IMR-90 (cell line): ENCODE data around the gene HECW1. TPM values are rescaled to one million over a fixed set of nuclear protein-coding genes. Genes with fewer than 3 reads are reported as not detected.

Source experiments
- ATAC-seq: fragments of 200-7000 bp; cut with Tn5 transposase; 2 replicates; pipeline ENCODE4 v1.9.1; 2020; ENCODE audit warnings: low read depth, mild to moderate bottlenecking, moderate library complexity
- BruUV-seq: library from RNA; stranded (reverse); fragments of 400-500 nt; replicated peaks from 2 replicates; lab custom pipeline; 2021; lab: Mats Ljungman, UMichigan
- CTCF ChIA-PET: fragments of 300-600 bp; formaldehyde crosslinking; extraction: SDS; loops from one replicate; lab custom pipeline; 2021; ENCODE audit warnings: antibody characterized with exemption; lab: Yijun Ruan, JAX
- POLR2A ChIA-PET: fragments of 300-600 bp; sonication (Branson Sonifier 250); formaldehyde crosslinking; loops from one replicate; lab custom pipeline; 2022; ENCODE audit warnings: antibody characterized with exemption; ENCODE audit not compliant: unreplicated experiment; lab: Charles Lee
- DNase-seq: peaks from one replicate; pipeline ENCODE4 v3.0.0; 2013
- H2AFZ ChIP-seq: replicated peaks from 2 replicates; pipeline ENCODE3; 2013; ENCODE audit warnings: low read length, mild to moderate bottlenecking; ENCODE audit not compliant: poor library complexity
- H2AK5ac ChIP-seq: 2 replicates; pipeline ENCODE4 v1.6.1; 2013; ENCODE audit warnings: low read depth, low read length, inconsistent platforms
- H2AK9ac ChIP-seq: replicated peaks from 2 replicates; pipeline ENCODE3; 2013; ENCODE audit warnings: mild to moderate bottlenecking, low read depth, low read length, moderate library complexity; ENCODE audit not compliant: poor library complexity
- H2BK120ac ChIP-seq: 2 replicates; pipeline ENCODE4 v1.6.1; 2013; ENCODE audit warnings: low read depth, low read length, inconsistent platforms
- H2BK15ac ChIP-seq: 3 replicates; pipeline ENCODE4 v1.6.1; 2013; ENCODE audit warnings: low read depth, low read length, inconsistent platforms
- H2BK20ac ChIP-seq: 2 replicates; pipeline ENCODE4 v1.6.1; 2013; ENCODE audit warnings: low read depth, mild to moderate bottlenecking, inconsistent platforms, low read length, moderate library complexity
- H2BK5ac ChIP-seq: 2 replicates; pipeline ENCODE4 v1.6.1; 2013; ENCODE audit warnings: mild to moderate bottlenecking, low read depth, low read length, inconsistent platforms; ENCODE audit not compliant: poor library complexity, severe bottlenecking
- H3K14ac ChIP-seq: replicated peaks from 2 replicates; pipeline ENCODE4 v1.6.1; 2013; ENCODE audit warnings: low read depth, low read length, inconsistent platforms
- H3K18ac ChIP-seq: 2 replicates; pipeline ENCODE4 v1.6.1; 2013; ENCODE audit warnings: low read depth, low read length, control low read depth
- H3K23ac ChIP-seq: 2 replicates; pipeline ENCODE4 v1.6.1; 2013; ENCODE audit warnings: low read depth, low read length, inconsistent platforms
- H3K27ac ChIP-seq: 2 replicates; pipeline ENCODE4 v1.5.1; 2013; ENCODE audit warnings: mild to moderate bottlenecking, control low read depth, low read length; ENCODE audit not compliant: insufficient read depth
- H3K27me3 ChIP-seq: 2 replicates; pipeline ENCODE4 v1.6.1; 2013; ENCODE audit warnings: low read length; ENCODE audit not compliant: control insufficient read depth, insufficient read depth
- H3K36me3 ChIP-seq: 2 replicates; pipeline ENCODE4 v1.6.1; 2013; ENCODE audit warnings: low read length, mixed read lengths; ENCODE audit not compliant: control insufficient read depth, insufficient read depth
- H3K4ac ChIP-seq: 2 replicates; pipeline ENCODE4 v1.6.1; 2013; ENCODE audit warnings: low read depth, low read length, inconsistent platforms
- H3K4me1 ChIP-seq: 2 replicates; pipeline ENCODE4 v1.6.1; 2013; ENCODE audit warnings: low read length, mixed read lengths; ENCODE audit not compliant: control insufficient read depth, insufficient read depth
- H3K4me2 ChIP-seq: 2 replicates; pipeline ENCODE4 v1.6.1; 2013; ENCODE audit warnings: low read depth, mild to moderate bottlenecking, control low read depth, low read length, moderate library complexity
- H3K4me3 ChIP-seq: 2 replicates; pipeline ENCODE4 v1.5.1; 2013; ENCODE audit warnings: low read depth, mild to moderate bottlenecking, control low read depth, low read length, moderate library complexity; ENCODE audit not compliant: insufficient read depth
- H3K56ac ChIP-seq: 2 replicates; pipeline ENCODE4 v1.6.1; 2013; ENCODE audit warnings: low read length, inconsistent platforms; ENCODE audit not compliant: insufficient read depth; ENCODE audit errors: extremely low read depth
- H3K79me1 ChIP-seq, 2 experiments: 2 replicates each; pipeline ENCODE4 v1.6.1; 2013; ENCODE audit warnings: low read length in 2 of 2, inconsistent platforms in 1 of 2, low read depth in 1 of 2
- H3K9ac ChIP-seq: 2 replicates; pipeline ENCODE4 v1.6.1; 2013; ENCODE audit warnings: low read depth, low read length, control low read depth
- H3K9me1 ChIP-seq: 2 replicates; pipeline ENCODE4 v1.6.1; 2013; ENCODE audit warnings: low read length, inconsistent platforms; ENCODE audit not compliant: insufficient read depth
- H3K9me3 ChIP-seq: 2 replicates; pipeline ENCODE4 v1.6.1; 2013; ENCODE audit warnings: low read length; ENCODE audit not compliant: control insufficient read depth, insufficient read depth
- H4K20me1 ChIP-seq: 2 replicates; pipeline ENCODE4 v1.6.1; 2013; ENCODE audit warnings: low read length, inconsistent platforms; ENCODE audit not compliant: insufficient read depth
- H4K5ac ChIP-seq: 2 replicates; pipeline ENCODE4 v1.6.1; 2013; ENCODE audit warnings: mild to moderate bottlenecking, low read depth, low read length, control low read depth
- H4K8ac ChIP-seq, 2 experiments: 2 replicates each; pipeline ENCODE4 v1.6.1; 2013; ENCODE audit warnings: low read depth in 2 of 2, low read length in 2 of 2, control low read depth in 1 of 2, inconsistent platforms in 1 of 2
- H4K91ac ChIP-seq: 2 replicates; pipeline ENCODE4 v1.6.1; 2013; ENCODE audit warnings: low read depth, low read length, inconsistent platforms; ENCODE audit not compliant: insufficient read depth
- CTCF ChIP-seq: conservative IDR thresholded peaks from 2 replicates; pipeline ENCODE4 v1.5.1; 2012; ENCODE audit warnings: mild to moderate bottlenecking, low read depth, low read length, improper control_type of control experiment
- ELK1 ChIP-seq: fragments of 150-350 bp; IDR thresholded peaks from 2 replicates; pipeline ENCODE4 v1.6.1; 2016; ENCODE audit warnings: low read depth, mild to moderate bottlenecking, low read length, moderate library complexity, borderline replicate concordance
- FOS ChIP-seq: fragments of 150-350 bp; IDR thresholded peaks from 2 replicates; pipeline ENCODE4 v1.6.1; 2016; ENCODE audit warnings: low read depth, low read length
- MAFK ChIP-seq: IDR thresholded peaks from 2 replicates; pipeline ENCODE4 v1.6.1; 2012; ENCODE audit warnings: low read depth, low read length, improper control_type of control experiment
- MAZ ChIP-seq: IDR thresholded peaks from 2 replicates; pipeline ENCODE4 v1.6.1; 2012; ENCODE audit warnings: low read depth, mild to moderate bottlenecking, low read length, improper control_type of control experiment, moderate library complexity, borderline replicate concordance
- MXI1 ChIP-seq: IDR thresholded peaks from 2 replicates; pipeline ENCODE4 v1.6.1; 2012; ENCODE audit warnings: low read depth, mild to moderate bottlenecking, low read length, moderate library complexity, borderline replicate concordance
- RAD21 ChIP-seq: IDR thresholded peaks from 2 replicates; pipeline ENCODE4 v1.6.1; 2012; ENCODE audit warnings: low read length, improper control_type of control experiment
- RCOR1 ChIP-seq: IDR thresholded peaks from 2 replicates; pipeline ENCODE4 v1.6.1; 2012; ENCODE audit warnings: mild to moderate bottlenecking, low read length, improper control_type of control experiment; ENCODE audit not compliant: insufficient replicate concordance
- RFX5 ChIP-seq: IDR thresholded peaks from 2 replicates; pipeline ENCODE4 v1.8.0; 2012; ENCODE audit warnings: low read depth, mild to moderate bottlenecking, low read length, moderate library complexity
- SMC3 ChIP-seq: fragments of 150-350 bp; IDR thresholded peaks from 2 replicates; pipeline ENCODE4 v1.6.1; 2016; ENCODE audit warnings: low read depth, mild to moderate bottlenecking, antibody characterized with exemption, low read length, moderate library complexity
- WGBS, 2 experiments: methylation state at CpG; one replicate each; pipeline versions ENCODE4 v1.1.5 to v1.1.7; 2013; ENCODE audit warnings: missing lambda C conversion rate in 2 of 2; ENCODE audit not compliant: insufficient read length in 1 of 2; ENCODE audit errors: extremely low coverage in 2 of 2; 5-methylcytosine and 5-hydroxymethylcytosine counted together
- dilution Hi-C: fragments of 300-500 bp; cut with HindIII; formaldehyde crosslinking; loops from one replicate; pipeline ENCODE4 v1.14.3; 2018; ENCODE audit warnings: low sequenced_read_pairs; ENCODE audit not compliant: unreplicated experiment
- in situ Hi-C: fragments of 300-500 bp; cut with MboI; formaldehyde crosslinking; loops from 3 replicates; pipeline ENCODE4 v1.14.3; 2019; ENCODE audit warnings: low sequenced_read_pairs, inconsistent platforms, mixed read lengths
- intact Hi-C: fragments of 100-400 bp; cut with micrococcal nuclease; formaldehyde crosslinking; loops from 2 replicates; pipeline ENCODE4 v1.10.0; 2022
- polyA plus RNA-seq, 3 experiments: library from polyadenylated mRNA; depleted of rRNA; stranded (reverse); fragments of >200 nt; gene quantifications; 2 replicates each; pipeline ENCODE4 v1.2.3, GENCODE V29; 2012; ENCODE audit warnings: low replicate concordance in 1 of 3
- total RNA-seq: library from RNA; depleted of rRNA; stranded (reverse); fragments of >200 nt; gene quantifications from 2 replicates; pipeline ENCODE4 v1.2.3, GENCODE V29; 2012
- TF ChIP-seq, protein P1 (sequence below): fragments of 150-350 bp; IDR thresholded peaks from 2 replicates; pipeline ENCODE4 v1.6.1; 2017; ENCODE audit warnings: mild to moderate bottlenecking, antibody characterized with exemption, low read length, low read depth

Gene HECW1
- total and polyA plus RNA-seq, 2 of the 4 experiments (the other 2 are of a cell fraction): 0.56 to 1.3 TPM

DNA sequence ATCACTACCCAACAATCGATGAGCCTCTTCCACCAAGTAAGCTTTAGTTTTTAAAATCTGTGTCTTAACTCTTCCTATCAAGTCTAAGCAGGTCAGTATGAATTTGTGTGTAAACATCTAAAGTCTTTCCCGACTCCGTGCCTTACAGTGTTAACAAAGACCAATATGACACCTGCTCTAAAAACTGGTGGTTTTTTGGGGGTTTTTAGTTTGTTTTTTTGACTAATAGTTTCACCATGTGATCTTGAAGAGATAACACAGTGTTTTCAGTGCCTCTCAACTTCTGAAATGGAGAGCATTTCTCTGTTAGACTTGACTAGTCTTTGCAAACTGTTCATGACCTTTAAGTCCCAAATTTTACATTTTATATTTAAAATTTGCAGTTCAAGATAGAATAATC lies 338.4 kb downstream of the HECW1 start:
- Histone ChIP-seq H3K27ac (no peak overlapping the region), H3K9me3 (no peaks in the 10 kb centered on the region), H2BK5ac (no peak overlapping the region), H3K4me1 (no peaks in the 10 kb centered on the region), H3K4ac (no peak overlapping the region), H3K56ac (no peak overlapping the region), H3K9ac (no peak overlapping the region), H2AFZ (no peak overlapping the region), H3K4me2 (no peak overlapping the region), H2BK120ac (no peak overlapping the region), H3K27me3 (peaks cover 1% of the 10 kb centered on the region; the same call in 1 of the 2 replicates), H4K20me1 (no peaks in the 10 kb centered on the region), H3K18ac (no peak overlapping the region), H3K4me3 (no peak overlapping the region), H4K5ac (no peak overlapping the region), H2AK5ac (no peak overlapping the region), H3K23ac (no peak overlapping the region), H4K91ac (no peak overlapping the region), H4K8ac (no peak overlapping the region), H3K79me1 (no peaks in the 10 kb centered on the region), H3K9me1 (no peaks in the 10 kb centered on the region), H2BK20ac (no peak overlapping the region), H3K36me3 (no peaks in the 10 kb centered on the region), H3K14ac (no peak overlapping the region), H2BK15ac (no peak overlapping the region), H2AK9ac (no peak overlapping the region)
- no peak for TF ChIP-seq CTCF
- no peak for TF ChIP-seq SMC3
- TF ChIP-seq MXI1: no peak
- TF ChIP-seq MAFK: no peak
- no peak for TF ChIP-seq FOS
- no peak for TF ChIP-seq RAD21
- no peak for TF ChIP-seq RFX5
- no peak for TF ChIP-seq ELK1
- TF ChIP-seq RCOR1: no peak
- TF ChIP-seq, protein P1, sequence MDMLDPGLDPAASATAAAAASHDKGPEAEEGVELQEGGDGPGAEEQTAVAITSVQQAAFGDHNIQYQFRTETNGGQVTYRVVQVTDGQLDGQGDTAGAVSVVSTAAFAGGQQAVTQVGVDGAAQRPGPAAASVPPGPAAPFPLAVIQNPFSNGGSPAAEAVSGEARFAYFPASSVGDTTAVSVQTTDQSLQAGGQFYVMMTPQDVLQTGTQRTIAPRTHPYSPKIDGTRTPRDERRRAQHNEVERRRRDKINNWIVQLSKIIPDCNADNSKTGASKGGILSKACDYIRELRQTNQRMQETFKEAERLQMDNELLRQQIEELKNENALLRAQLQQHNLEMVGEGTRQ: no peak
- TF ChIP-seq MAZ: no peak
- dilution Hi-C loops: no loop called here
- ChIA-PET CTCF (no interaction called here), POLR2A (no interaction called here)
- no CpG with 5 or more reads among the region's 3 CpGs for WGBS, 2 experiments
- intact Hi-C loops: loop anchor here (10.0 kb wide), 1 partner anchor 384 kb away; no protein-coding TSS in a partner anchor
- DNase-seq (no peak), ATAC-seq (no peak)
- no TSS peak for BruUV-seq
- in situ Hi-C loops: no loop called here
